Measurements from ENCODE around the gene NUS1. TPM values are rescaled to one million over a fixed set of nuclear protein-coding genes. Genes with fewer than 3 reads are reported as not detected.

The NUS1 gene
- total and polyA plus RNA-seq, 2 of the 13 experiments (the other 11 are each of a cell fraction or from before 2014, with no cell fraction given), result 18.3 to 18.6 TPM

DNA sequence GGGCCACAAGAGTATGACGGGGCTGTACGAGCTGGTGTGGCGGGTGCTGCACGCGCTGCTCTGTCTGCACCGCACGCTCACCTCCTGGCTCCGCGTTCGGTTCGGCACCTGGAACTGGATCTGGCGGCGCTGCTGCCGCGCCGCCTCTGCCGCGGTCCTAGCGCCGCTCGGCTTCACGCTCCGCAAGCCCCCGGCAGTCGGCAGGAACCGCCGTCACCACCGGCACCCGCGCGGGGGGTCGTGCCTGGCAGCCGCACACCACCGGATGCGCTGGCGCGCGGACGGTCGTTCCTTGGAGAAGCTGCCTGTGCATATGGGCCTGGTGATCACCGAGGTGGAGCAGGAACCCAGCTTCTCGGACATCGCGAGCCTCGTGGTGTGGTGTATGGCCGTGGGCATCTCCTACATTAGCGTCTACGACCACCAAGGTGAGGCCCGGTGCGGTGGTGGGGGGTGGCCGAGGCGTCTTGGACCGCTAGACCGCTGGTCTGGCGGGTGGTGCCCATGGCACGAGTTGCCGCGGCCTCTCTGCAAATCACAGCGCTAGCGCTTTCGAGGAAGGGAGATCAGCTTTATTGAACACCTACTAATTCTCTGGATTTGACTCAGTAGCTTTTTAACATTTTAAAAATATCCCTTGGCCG is 511 bp downstream of the NUS1 start (continued):
- TF ChIP-seq, protein P1, sequence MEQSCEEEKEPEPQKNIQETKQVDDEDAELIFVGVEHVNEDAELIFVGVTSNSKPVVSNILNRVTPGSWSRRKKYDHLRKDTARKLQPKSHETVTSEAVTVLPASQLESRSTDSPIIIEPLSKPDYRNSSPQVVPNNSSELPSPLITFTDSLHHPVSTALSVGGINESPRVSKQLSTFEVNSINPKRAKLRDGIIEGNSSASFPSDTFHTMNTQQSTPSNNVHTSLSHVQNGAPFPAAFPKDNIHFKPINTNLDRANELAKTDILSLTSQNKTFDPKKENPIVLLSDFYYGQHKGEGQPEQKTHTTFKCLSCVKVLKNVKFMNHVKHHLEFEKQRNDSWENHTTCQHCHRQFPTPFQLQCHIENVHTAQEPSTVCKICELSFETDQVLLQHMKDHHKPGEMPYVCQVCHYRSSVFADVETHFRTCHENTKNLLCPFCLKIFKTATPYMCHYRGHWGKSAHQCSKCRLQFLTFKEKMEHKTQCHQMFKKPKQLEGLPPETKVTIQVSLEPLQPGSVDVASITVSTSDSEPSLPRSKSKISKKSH (CRISPR knock-in tag; IDR thresholded peaks at IDR 0.05; ENCODE audit: borderline replicate concordance), result 0 out of 2 replicates have a peak, but pooled peaks have one; percentile 52
- TF ChIP-seq, protein P2, sequence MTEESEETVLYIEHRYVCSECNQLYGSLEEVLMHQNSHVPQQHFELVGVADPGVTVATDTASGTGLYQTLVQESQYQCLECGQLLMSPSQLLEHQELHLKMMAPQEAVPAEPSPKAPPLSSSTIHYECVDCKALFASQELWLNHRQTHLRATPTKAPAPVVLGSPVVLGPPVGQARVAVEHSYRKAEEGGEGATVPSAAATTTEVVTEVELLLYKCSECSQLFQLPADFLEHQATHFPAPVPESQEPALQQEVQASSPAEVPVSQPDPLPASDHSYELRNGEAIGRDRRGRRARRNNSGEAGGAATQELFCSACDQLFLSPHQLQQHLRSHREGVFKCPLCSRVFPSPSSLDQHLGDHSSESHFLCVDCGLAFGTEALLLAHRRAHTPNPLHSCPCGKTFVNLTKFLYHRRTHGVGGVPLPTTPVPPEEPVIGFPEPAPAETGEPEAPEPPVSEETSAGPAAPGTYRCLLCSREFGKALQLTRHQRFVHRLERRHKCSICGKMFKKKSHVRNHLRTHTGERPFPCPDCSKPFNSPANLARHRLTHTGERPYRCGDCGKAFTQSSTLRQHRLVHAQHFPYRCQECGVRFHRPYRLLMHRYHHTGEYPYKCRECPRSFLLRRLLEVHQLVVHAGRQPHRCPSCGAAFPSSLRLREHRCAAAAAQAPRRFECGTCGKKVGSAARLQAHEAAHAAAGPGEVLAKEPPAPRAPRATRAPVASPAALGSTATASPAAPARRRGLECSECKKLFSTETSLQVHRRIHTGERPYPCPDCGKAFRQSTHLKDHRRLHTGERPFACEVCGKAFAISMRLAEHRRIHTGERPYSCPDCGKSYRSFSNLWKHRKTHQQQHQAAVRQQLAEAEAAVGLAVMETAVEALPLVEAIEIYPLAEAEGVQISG (CRISPR knock-in tag; IDR thresholded peaks at IDR 0.05), result peak; percentile 39; the same call in 1 of the 2 replicates
- 0 out of 2 replicates have a peak, but pooled peaks have one; percentile 19 for TF ChIP-seq MYC (CRISPR knock-in tag; IDR thresholded peaks at IDR 0.05; ENCODE audit: borderline replicate concordance)
- TF ChIP-seq ZNF33A (CRISPR knock-in tag; IDR thresholded peaks at IDR 0.05; ENCODE audit: borderline replicate concordance), result 0 out of 2 replicates have a peak, but pooled peaks have one; percentile 43
- 0 out of 2 replicates have a peak, but pooled peaks have one; percentile 10 for TF ChIP-seq ZMYM2 (CRISPR knock-in tag; IDR thresholded peaks at IDR 0.05)
- TF ChIP-seq PHF8 (CRISPR knock-in tag; IDR thresholded peaks at IDR 0.05), result peak; percentile 55
- 0 out of 2 replicates have a peak, but pooled peaks have one; percentile 14 for TF ChIP-seq AFF4 (CRISPR knock-in tag; IDR thresholded peaks at IDR 0.05)
- TF ChIP-seq POLR2A (IDR thresholded peaks at IDR 0.05; ENCODE audit: insufficient read depth in 1 of 2, low read depth in 2 of 2, low read length in 2 of 2), result peak in 1 of 2 experiments; percentile 5; a peak in 1 of 4 replicates
- TF ChIP-seq, protein P3, sequence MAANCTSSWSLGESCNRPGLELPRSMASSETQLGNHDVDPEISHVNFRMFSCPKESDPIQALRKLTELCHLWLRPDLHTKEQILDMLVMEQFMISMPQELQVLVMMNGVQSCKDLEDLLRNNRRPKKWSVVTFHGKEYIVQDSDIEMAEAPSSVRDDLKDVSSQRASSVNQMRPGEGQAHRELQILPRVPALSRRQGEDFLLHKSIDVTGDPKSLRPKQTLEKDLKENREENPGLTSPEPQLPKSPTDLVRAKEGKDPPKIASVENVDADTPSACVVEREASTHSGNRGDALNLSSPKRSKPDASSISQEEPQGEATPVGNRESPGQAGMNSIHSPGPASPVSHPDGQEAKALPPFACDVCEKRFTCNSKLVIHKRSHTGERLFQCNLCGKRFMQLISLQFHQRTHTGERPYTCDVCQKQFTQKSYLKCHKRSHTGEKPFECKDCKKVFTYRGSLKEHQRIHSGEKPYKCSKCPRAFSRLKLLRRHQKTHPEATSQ (CRISPR knock-in tag; IDR thresholded peaks at IDR 0.05; ENCODE audit: borderline replicate concordance), result 0 out of 2 replicates have a peak, but pooled peaks have one; percentile 39
- TF ChIP-seq TAF1 (CRISPR knock-in tag; IDR thresholded peaks at IDR 0.05), result peak; percentile 55
- TF ChIP-seq HNF1B (CRISPR knock-in tag; IDR thresholded peaks at IDR 0.05), result 0 out of 2 replicates have a peak, but pooled peaks have one; percentile 15

All from HepG2 (cell line).